ENCODE measurements around the gene DNAJC27.

DNA sequence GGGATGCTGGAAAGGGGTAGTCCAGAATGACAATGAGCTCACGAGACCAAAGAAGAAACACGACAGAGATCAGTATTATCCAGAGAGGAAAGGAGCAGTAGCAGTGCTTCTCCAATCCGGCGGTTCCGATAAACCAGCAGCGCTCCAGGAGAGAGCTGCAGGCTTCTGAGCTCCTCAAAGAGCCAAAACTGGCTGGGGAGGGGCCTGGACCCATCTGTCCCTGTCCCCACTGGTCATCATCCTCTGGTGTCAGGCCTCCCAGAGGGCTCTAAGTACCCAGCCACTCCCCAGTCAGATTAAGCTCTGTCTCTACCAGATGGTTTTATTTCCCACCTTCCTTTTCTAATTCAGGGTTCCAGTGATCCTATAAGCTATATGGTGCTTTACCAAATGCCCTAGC lies 23.2 kb downstream of the DNAJC27 start:
- TF ChIP-seq RFX5 (IDR thresholded peaks at IDR 0.05; ENCODE audit: low read depth, low read length) (no peak), MAZ (IDR thresholded peaks at IDR 0.05; ENCODE audit: borderline replicate concordance, low read depth, low read length) (no peak), MAZ (CRISPR knock-in tag; IDR thresholded peaks at IDR 0.05; ENCODE audit: low read depth) (no peak), EP300 (IDR thresholded peaks at IDR 0.05; ENCODE audit: low read depth in 2 of 2, low read length in 2 of 2) (no peak), EP300 (CRISPR knock-in tag; IDR thresholded peaks at IDR 0.05; ENCODE audit: borderline replicate concordance) (no peak), BHLHE40 (IDR thresholded peaks at IDR 0.05; ENCODE audit: low read length) (no peak), POLR2A (IDR thresholded peaks at IDR 0.05; ENCODE audit: insufficient read depth in 1 of 2, low read depth in 2 of 2, low read length in 2 of 2) (no peak), ZNF652 (CRISPR knock-in tag; IDR thresholded peaks at IDR 0.05; ENCODE audit: borderline replicate concordance, low read depth) (no peak), GZF1 (CRISPR knock-in tag; IDR thresholded peaks at IDR 0.05) (no peak), THAP11 (CRISPR knock-in tag; IDR thresholded peaks at IDR 0.05) (no peak), MAX (IDR thresholded peaks at IDR 0.05) (no peak), PRDM10 (CRISPR knock-in tag; IDR thresholded peaks at IDR 0.05; ENCODE audit: low read depth) (no peak), ZNF660 (CRISPR knock-in tag; IDR thresholded peaks at IDR 0.05; ENCODE audit: borderline replicate concordance, low read depth) (no peak), ZNF180 (CRISPR knock-in tag; IDR thresholded peaks at IDR 0.05; ENCODE audit: borderline replicate concordance, low read depth) (no peak)
- TF ChIP-seq, protein P1, sequence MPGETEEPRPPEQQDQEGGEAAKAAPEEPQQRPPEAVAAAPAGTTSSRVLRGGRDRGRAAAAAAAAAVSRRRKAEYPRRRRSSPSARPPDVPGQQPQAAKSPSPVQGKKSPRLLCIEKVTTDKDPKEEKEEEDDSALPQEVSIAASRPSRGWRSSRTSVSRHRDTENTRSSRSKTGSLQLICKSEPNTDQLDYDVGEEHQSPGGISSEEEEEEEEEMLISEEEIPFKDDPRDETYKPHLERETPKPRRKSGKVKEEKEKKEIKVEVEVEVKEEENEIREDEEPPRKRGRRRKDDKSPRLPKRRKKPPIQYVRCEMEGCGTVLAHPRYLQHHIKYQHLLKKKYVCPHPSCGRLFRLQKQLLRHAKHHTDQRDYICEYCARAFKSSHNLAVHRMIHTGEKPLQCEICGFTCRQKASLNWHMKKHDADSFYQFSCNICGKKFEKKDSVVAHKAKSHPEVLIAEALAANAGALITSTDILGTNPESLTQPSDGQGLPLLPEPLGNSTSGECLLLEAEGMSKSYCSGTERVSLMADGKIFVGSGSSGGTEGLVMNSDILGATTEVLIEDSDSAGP (CRISPR knock-in tag; IDR thresholded peaks at IDR 0.05; ENCODE audit: borderline replicate concordance), result no peak
